Measurements from ENCODE around the gene MORF4L2.

Gene MORF4L2, protein sequence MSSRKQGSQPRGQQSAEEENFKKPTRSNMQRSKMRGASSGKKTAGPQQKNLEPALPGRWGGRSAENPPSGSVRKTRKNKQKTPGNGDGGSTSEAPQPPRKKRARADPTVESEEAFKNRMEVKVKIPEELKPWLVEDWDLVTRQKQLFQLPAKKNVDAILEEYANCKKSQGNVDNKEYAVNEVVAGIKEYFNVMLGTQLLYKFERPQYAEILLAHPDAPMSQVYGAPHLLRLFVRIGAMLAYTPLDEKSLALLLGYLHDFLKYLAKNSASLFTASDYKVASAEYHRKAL

DNA sequence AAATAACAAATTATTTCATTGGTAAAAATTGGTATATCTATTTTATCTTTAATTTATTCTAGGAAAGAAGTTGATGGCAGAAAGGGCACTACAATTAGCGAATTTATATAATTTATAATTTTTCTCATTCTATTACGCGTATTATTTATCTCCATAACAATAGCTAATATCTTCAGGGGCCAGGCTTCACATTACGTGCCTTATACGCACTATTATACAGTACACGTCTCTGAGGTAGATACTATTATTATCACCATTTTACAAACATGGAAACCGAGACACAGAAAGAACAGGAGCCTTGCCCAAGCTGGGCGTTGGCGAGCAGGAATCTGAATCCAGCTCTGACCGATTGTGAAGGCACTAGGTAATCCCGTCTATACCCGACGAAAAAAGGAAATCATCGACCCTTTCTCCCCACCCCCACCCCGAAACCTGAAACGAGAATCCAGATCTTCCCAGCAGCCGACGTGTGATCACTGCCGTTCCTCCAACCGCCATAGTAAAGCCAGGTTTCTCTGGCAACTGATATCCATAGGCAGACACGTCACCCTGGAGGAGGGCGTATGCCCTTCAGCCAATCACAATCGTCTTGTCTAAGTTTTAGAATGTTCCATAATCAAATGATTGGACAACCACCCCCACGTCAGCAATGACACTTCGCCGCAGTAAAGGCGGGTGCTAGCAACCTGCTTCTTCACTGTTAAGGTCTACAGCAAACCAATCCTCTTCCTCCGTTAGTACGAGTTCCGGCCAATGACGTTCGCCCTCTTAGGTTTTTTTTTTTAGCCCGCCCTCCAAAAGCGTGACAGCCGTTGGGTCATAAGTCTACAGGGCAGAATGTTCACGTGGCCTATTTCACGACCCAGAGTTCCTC, at the start of gene MORF4L2:
MORF4L2 (minus strand) TSS at position 501 of the 874 bp plus-strand sequence. CDS start 9,672 bp downstream, outside the sequence.
- DNase-seq (ENCODE audit: low read depth) = peak; percentile 74

DNA sequence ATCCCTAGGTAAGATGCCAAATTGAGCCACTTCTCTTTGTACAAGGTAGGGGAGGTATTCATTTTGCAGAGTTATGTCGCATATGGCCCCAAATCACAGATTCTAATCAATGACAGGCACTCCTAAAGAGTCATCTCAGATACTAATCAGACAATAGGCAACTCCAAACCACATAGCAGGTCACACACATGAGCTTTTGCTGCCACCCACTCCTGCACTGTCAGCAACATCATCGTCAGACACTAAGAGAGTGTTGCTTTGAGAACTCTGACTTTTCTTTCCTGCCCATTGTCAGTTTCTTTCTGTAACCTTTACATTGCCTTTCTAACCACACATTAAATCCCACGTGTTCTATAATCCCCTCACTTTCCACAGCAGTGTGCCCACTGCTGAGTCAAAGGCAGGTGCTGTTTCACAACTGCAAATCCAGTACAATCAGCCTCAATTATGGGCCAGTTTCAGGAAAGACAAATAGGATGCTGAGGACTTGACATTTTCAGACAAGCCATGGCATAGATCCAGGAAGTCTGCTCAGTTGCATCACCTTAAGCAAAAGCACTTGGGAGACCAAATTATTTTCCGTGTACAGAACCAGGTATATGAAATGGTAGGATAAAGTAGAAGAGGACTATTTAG, 47.7 kb upstream of the MORF4L2 start:
- DNase-seq (ENCODE audit: low read depth) = no peak

DNA sequence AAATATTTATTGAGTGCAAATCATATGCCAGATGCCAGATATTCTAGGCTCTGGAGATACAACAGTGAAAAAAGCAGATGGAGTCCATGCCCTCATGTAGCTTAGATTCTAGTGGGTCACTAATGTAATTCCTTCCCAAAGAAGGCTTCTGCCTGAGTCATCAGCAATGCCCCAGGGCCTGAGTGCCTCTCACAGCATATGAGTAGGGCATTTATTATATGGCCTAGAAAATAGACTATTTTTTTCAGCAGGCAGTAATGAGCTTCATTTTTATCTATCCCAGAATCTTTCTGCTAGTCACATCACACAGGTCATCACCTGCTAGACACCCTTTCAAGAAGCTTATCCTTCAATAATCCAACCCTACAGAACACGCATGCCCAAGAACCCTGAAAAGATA, 46.5 kb upstream of the MORF4L2 start:
- DNase-seq (ENCODE audit: low read depth) = no peak

DNA sequence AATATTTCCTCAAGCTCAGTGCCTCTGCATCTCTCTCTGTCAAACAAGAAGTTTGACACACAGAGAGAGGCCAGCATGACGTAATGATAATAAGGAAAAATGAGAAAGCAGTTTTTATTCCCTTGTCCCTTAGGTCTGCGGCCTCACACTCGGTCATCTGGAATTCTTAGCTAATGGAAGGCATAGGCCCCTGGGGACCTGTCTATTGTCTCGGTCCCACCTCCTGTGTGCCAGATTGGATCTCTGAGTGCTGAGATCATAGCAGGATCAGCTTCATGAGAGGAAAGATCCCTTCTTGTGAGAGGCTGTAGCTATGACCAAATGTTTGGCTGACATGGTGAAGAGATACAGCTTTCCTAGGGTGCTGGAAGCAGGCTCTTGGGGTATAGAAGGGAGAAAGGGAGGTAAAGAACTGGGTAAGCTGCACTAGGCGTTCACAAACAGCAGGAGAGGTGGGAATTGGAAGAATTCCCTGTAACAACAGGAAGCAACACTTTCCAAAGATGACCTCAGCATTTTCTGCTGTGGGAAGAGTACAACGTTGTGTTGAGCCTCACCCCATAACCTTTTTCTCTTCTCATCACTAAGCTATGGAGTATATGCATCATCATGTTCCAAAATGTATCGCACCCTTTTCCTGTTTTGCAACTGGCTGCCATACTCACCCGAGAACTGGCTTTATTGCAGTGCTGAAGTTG, 44.4 kb upstream of the MORF4L2 start:
- DNase-seq (ENCODE audit: low read depth) = no peak

DNA sequence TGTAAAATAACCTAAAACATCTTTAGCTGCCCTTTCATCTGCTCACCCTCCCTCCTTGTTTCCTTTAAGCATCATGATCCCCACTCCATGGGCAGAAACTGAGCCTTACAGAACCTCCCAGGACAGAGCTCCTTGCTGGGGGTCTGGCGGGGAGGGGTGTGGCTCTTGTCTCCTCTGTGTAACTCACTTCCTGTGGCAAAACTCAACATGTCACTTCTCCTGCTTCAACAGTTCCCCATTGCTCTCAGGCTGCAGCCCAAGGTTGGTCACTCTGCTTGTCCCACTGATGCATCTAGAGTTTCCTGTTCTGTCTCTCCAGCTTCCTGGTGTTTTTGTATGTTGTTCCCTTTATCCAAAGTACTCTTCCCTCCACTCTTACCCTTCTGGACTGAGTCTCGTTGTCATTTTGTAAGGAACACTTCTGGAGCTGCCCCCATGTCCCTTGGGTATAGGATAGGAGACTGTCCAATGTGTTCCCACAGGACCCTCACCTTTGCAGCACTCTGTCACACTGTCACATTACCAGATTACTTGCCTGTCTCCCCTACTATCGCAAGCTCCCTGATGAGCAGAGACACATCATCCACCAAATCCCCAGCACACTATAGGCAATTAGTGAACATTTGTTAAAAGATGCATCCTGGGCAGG, 43.8 kb upstream of the MORF4L2 start:
- DNase-seq (ENCODE audit: low read depth) = no peak

DNA sequence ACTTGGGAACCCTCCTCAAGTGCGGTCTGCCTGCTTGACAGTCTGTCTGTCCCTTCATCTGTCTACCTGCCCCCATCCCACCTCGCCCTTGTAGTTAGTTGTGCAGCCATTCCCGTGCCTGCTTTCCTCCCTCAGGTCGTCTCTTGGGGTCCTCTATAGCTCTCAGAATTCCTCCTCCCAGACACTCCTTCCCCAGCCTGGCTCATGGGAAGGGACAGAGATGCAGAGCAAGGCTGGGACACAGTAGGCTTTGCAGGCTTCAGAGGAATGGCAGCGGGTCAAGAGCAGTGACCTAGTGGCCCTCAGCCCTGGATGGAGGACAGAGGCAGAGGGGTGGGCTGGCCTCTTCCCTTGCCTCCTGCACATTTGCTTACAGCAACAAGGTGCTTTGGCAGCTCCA, 42.5 kb upstream of the MORF4L2 start:
- DNase-seq (ENCODE audit: low read depth) = no peak

DNA sequence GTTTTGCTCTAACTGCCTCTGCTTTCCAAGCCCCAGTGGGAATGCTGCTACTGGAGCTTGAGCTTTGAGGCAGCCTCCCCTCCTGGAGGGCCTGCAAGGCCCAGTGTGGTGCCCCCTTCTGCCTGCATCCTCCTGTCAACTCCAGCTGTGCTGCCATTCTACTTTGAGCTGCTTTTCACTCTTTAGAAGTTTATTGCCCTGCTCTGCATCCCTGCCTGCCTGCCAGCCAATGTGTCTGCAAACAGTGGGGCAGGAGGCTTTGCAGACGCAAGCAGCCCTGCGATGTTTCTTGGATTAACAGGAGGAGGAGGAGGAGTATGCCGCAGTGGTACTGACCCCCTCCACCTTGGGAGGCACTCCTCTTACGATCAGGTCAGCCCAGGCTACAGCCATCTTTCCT, 40.6 kb upstream of the MORF4L2 start:
- no peak for DNase-seq (ENCODE audit: low read depth)

DNA sequence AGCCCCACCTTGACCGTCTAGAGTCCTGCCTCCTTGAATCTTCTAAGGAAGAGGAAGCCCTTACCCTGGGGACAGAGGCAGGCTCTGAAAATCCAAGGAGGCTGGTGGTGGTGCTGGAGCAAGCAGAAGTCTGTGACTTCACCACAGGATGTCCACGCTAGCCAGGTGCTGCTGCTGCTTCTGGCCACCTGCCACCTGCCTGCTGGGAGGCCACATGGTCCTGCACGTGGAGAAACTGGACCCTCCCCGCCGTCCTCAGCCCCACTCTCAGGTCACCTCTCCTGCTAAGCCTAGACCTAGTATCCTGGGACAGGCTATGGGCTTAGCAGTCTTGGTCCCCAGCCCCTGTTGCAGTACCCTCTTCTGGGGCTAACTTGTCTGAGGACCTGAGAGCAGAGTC, 40.0 kb upstream of the MORF4L2 start:
- DNase-seq (ENCODE audit: low read depth) = no peak

DNA sequence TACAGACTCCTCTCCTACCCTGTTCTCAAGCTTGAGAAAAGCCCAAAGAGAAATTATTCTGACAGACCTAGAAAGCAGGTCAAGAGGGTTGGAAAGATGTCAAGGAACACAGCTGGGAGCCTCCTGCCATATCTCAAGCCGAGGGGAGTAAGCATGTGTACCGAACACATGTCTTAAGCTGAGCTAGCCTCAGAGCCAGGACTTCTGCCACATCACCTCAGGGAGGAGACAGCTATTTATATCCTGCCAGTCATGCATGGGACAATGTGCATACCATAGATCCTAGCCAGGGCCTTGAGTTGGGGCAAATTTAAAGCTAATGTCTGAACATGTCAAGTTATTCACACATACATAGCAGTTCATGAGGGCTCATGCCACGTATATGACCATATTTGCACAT, 36.0 kb upstream of the MORF4L2 start:
- DNase-seq (ENCODE audit: low read depth) = no peak

DNA sequence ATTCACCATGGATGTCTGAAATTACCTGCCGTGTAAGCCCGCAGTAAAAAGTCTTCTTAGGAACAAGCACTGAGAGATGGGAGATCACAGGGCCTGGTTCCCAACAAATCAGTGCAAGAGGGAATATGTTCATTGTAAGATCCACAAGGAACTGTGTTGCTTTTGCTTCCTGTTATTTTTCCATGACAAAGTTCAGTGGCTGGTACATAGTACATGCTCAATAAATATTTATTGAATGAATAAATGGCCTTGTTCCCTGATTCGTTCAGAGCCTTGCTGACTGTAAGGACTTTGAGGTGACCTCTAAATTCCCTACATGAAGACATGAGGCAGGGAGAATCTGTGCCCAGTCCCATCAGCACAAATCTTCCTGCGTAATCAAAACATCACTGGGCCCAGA, 31.6 kb upstream of the MORF4L2 start:
- no peak for DNase-seq (ENCODE audit: low read depth)

DNA sequence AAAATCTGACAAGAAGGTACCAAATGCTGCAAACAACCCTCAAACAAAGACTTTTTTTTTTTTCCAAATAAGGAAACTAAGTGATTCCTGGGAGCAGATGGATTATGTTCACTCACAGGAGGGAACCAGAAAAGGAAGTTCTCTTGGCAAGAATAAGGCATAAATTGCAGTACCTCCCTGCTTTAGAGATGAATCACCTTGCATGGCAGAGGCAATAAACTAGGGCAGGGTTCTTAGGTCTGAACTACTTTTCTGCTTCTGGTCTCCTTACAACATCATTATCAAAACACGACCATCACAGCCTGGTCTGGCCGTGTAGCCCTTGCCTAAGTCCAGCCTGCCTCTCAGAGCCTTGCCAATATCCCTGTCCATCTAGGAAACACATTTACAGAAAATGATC, 30.5 kb upstream of the MORF4L2 start:
- DNase-seq (ENCODE audit: low read depth) = no peak

DNA sequence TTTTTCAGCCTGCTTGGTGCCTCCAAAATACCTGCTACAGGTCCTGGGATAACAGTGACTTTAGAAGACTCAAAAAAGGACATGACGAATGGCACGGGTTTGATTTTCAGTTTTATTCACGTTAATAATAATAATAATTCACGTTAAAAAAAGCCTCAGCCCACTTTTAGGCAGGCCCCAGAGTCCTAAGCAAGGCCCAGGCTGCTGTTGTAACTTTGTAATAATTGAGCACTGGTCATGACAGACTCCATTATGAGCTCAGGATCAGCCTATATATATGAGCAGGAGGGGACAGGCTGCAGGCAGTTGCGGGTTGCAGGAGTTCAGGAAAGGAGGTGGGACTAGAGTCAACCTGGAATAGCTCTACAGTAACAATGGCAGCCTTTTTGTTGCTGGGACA, 24.1 kb upstream of the MORF4L2 start, which contains the start of gene TMEM31:
TMEM31 (plus strand) TSS at position 301 of the 400 bp plus-strand sequence. CDS start 1,350 bp downstream, outside the sequence.
- DNase-seq (ENCODE audit: low read depth) = no peak

DNA sequence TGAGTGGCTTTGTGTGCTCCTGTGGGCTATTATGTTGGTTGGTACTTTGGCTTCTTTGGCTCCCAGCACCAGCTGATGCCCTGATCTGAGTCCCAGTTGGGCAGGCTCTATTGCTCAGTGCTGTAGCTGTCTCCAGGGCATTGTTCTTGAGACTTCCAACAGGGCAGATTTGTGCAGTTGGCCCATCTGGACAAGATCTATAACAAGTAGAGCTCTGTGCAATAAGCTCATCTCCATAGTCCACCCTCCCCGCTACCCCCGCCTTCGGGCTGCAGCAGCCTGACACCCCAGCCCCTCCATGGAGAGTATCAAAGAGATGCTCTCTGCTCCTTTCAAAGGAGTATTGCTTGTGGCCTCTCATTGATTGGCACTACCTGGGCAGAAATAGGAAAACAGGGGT, 18.4 kb upstream of the MORF4L2 start:
- no peak for DNase-seq (ENCODE audit: low read depth)

DNA sequence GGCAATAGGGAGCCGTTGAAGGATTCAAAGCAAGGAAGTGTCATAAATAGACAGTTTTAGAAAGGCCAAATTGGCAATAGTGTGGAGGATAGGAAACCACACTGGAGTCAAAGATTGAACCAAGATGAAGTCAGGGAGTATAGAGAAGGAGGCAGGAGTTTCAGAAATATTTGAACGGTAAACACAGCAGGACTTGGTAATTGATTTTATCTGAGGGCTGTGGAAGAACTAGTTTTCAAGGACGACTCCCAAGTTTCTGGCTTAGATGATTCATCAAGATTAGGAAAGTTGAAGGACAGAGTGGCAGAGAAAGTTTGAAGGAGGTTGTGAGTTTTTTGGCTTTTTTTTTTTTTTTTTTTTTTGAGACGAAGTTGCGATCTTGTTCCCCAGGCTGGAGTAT, 12.7 kb upstream of the MORF4L2 start:
- DNase-seq (ENCODE audit: low read depth) = no peak

DNA sequence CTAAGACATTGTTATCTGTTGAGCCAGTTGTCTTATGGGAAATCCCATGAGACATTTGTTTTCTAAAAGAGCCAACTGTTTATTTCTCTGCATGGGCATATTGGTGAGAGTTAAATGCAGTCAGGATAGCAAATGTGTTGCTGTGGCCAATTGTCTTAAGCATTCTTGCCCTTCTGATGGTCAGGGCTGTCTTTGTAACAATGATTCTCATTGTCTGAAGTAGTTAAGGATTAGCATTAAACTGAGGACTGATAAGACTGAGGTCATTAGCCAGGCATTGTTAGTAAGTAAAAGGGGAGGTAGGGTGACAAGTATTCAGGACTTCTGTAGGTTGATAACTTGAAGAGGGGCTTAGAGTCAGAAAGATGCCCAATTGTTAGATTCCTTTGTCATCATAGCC, 11.2 kb upstream of the MORF4L2 start:
- no peak for DNase-seq (ENCODE audit: low read depth)

DNA sequence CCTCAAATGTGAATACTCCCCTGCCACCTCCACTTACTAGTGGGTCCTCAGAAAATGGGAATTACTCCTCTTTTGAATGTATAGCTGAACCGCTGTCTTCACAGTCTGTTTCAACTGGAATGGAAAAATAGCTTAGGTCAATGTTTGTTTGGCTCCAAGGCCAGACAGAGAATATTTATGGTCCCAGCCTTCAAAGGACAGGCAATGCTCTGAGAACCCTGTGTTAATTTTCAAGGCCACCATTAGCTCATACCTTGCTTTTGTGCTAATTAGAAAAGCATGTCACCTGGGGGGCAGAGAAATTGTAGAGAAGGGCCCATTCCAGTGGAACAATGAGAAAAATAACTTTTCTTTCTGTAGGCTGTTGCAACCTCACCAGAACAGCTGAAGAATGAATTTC, 4.6 kb upstream of the MORF4L2 start:
- no peak for DNase-seq (ENCODE audit: low read depth)

DNA sequence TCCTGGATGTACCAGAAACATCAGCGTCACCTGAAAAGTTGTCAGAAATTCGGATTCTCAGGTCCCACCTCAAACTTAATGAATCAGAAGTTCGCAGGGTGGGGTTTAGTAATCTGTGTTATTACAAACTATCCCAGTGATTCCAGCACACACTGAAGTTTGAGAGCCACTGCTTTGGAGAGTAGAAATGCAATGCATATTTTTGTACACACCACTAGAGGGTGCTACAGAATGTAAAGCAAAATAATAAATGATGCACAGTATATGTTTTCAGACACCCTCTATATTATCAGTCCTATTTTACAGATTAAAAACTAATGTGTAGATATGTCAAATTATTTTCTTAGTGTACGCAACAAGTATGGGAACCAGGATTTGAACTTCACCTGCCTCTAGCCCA, 2.4 kb upstream of the MORF4L2 start:
- DNase-seq (ENCODE audit: low read depth) = no peak

DNA sequence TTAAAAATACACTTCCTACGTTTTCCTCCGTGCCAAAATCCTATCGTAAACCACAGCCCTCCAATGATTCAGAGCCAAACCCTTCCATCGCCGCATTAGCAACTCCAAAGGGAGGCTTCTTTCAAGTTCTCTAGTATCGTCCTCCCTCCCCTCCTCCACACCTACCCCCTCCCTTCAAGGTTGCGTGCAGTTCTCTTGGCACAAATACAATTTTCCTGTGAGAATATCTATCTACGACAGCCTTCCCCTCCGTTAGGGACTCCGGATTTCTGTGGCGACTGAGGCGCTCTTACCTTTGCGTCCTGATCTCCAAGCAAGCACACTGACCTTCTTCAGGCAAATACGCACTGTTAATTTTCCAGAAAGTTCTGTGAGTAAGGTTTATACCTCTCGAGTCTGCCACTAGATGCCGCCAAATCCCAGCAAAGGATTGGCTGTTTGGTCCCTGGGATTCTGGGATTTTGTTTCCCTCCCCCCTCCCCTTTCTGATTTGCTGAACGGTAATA, 1.2 kb upstream of the MORF4L2 start:
- peak; percentile 11 for DNase-seq (ENCODE audit: low read depth)

DNA sequence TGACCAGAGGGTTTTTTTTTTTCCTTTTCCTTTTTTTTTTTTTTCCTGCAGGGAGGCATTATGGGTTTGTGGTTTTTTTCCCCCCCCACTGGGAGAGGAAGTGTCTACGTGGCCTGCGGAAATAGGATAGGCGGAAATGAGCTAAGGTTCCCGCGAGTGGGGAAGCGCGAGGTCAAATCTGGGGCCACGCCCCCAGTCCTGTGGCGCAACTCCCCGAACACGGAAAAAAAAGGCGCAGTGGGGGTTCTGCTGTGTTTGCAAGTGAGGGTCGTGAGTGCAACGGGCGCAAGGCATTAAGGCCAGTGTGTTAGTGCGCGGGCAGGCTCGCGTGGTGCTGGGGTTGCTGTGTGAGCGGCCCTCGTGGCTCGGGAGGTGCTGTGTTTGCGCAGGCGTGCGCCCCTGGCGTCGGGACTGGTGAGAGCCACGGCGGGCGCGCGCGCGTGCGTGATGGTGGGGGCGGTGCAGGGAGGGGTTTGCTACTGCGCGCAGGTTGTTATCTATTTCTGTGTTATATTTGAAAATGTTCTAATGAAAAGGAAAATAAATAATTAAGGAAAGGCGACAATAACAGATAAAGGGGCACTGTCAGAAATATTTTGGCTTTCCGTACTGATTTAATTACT, 685 bp upstream of the MORF4L2 start:
- peak; percentile 77 for DNase-seq (ENCODE audit: low read depth)

DNA sequence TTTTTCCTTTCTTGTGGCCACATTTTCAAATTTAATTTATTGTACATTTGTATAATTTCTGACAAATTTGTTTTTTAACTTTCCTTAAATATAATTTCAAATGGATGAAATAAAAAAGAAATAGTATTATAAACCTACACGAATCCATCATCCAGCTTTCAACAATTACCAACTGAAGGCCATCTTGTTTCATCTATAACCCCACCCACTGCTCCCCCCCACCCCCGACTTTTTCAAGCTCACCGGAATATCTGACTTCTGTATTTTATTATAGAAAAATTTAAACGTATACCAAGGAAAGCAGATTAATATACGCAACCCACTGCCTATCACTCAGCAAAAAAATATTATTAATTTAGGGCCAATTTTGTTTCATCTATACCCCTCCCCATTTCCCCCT, 1.1 kb downstream of the MORF4L2 start:
- DNase-seq (ENCODE audit: low read depth) = no peak

DNA sequence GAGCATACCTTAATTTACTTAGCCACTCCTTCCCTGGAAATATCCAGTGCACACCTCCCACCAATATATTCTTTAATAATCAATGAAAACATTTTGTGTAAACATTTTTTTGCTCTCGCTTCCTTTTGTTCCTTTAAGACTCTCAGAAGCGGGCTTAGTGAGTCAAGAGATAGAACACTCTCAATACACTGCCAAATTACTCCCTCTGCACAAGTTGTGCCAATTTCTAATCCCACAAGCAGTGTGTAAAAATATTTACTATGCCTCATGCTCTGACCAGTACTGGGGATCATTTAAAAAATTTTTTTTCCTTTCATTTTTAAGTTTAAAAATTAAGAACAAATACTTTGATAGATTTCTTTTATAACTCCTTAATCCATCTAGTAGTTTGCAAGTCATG, 5.1 kb downstream of the MORF4L2 start:
- no peak for DNase-seq (ENCODE audit: low read depth)
